ENCODE measurements around the gene SGSH. TPM values are rescaled to one million over a fixed set of nuclear protein-coding genes. Genes with fewer than 3 reads are reported as not detected.

The SGSH gene
- total RNA-seq, 1 experiment from 2014 or later = 13.6 TPM

DNA sequence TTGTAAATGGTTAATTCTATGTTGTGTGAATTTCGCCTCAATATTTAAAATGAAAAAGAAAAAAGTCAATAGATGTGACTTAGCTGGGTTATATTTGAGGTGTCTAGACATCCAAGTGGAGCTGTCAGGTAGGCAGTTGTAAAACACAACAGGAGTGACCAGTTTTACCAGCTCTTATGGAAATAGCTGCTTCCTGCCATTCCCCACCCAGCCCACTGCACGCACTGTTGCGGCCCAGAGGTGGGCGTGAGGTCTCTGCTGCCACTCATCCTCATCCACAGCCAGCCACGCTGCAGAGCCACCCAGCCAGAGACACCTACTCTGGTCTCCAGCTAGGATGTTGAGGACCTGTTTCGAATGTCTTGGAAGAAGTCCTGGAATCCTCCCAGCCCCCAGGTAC, 53.7 kb downstream of the SGSH start:
- Histone ChIP-seq H3K9me2 (replicated peaks; ENCODE audit: insufficient read depth, low read length) (no peaks in the 10 kb centered on the region), H2AFZ (ENCODE audit: low read length) (no peak overlapping the region), H3K4me3 (ENCODE audit: low read length) (no peak overlapping the region), H3K27me3 (ENCODE audit: low read length) (no peaks in the 10 kb centered on the region), H3K4me1 (ENCODE audit: low read length) (no peaks in the 10 kb centered on the region), H3K4me2 (ENCODE audit: low read depth, low read length, poor library complexity, severe bottlenecking) (no peak overlapping the region), H4K20me1 (ENCODE audit: insufficient read depth, low read depth, low read length) (no peaks in the 10 kb centered on the region), H3K27ac (ENCODE audit: low read length) (no peak overlapping the region), H3K9ac (ENCODE audit: low read length) (no peak overlapping the region), H3K9me3 (ENCODE audit: low read length) (no peaks in the 10 kb centered on the region), H3K79me2 (ENCODE audit: low read length) (no peaks in the 10 kb centered on the region), H3K36me3 (ENCODE audit: insufficient read depth, low read length) (no peaks in the 10 kb centered on the region)
- no peak for DNase-seq

DNA sequence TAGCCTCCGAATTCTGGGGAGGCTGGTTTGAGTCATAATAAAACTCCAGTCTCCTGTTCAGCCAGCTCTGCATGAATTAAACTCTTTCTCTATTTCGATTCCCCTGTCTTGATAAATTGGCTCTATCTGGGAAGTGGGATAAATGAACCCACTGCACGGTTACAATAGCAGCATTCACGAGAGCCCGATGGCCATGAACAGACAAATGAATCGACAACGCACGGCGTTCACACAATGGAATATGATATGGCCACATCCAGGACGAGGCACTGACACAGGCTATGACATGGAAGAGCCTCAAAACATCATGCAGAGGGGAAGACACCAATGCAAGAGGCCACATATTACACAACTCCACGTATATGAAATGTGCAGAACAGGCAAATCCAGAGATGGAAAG, 55.9 kb downstream of the SGSH start:
- Histone ChIP-seq H3K4me3 (ENCODE audit: low read length) (no peak overlapping the region), H3K36me3 (ENCODE audit: insufficient read depth, low read length) (no peaks in the 10 kb centered on the region), H2AFZ (ENCODE audit: low read length) (no peak overlapping the region), H3K9ac (ENCODE audit: low read length) (no peak overlapping the region), H4K20me1 (ENCODE audit: insufficient read depth, low read depth, low read length) (no peaks in the 10 kb centered on the region), H3K4me2 (ENCODE audit: low read depth, low read length, poor library complexity, severe bottlenecking) (no peak overlapping the region), H3K4me1 (ENCODE audit: low read length) (no peaks in the 10 kb centered on the region), H3K9me3 (ENCODE audit: low read length) (no peaks in the 10 kb centered on the region), H3K9me2 (replicated peaks; ENCODE audit: insufficient read depth, low read length) (no peaks in the 10 kb centered on the region), H3K27me3 (ENCODE audit: low read length) (no peaks in the 10 kb centered on the region), H3K27ac (ENCODE audit: low read length) (no peak overlapping the region), H3K79me2 (ENCODE audit: low read length) (no peaks in the 10 kb centered on the region)
- no peak for DNase-seq

DNA sequence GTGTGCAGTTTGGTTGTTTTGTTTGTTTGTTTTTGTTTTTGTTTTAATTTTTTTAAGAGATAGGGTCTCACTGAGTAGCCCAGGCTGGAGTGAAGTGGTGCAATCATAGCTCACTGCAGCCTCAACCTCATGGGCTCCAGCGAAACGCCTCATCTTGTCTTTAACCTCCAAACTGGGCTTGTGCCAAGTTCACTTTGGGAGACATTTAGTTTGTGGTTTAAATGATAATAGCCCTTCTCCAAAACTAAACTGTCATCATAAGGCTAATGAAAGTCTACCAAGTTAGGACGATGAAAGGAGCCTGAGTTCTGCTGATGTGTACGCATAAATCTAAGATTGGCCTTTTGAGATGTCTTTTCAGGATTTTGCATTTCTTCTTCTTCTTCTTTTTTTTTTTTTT, 56.8 kb downstream of the SGSH start:
- H2AFZ ChIP-seq (ENCODE audit: low read length) = no peak overlapping the region
- no peaks in the 10 kb centered on the region for H3K9me2 ChIP-seq (replicated peaks; ENCODE audit: insufficient read depth, low read length)
- no peaks in the 10 kb centered on the region for H3K79me2 ChIP-seq (ENCODE audit: low read length)
- no peaks in the 10 kb centered on the region for H3K27me3 ChIP-seq (ENCODE audit: low read length)
- no peaks in the 10 kb centered on the region for H3K36me3 ChIP-seq (ENCODE audit: insufficient read depth, low read length)
- H3K27ac ChIP-seq (ENCODE audit: low read length) = no peak overlapping the region
- DNase-seq = no peak
- no peaks in the 10 kb centered on the region for H3K4me1 ChIP-seq (ENCODE audit: low read length)
- H3K9ac ChIP-seq (ENCODE audit: low read length) = no peak overlapping the region
- H4K20me1 ChIP-seq (ENCODE audit: insufficient read depth, low read depth, low read length) = no peaks in the 10 kb centered on the region
- no peaks in the 10 kb centered on the region for H3K9me3 ChIP-seq (ENCODE audit: low read length)
- H3K4me2 ChIP-seq (ENCODE audit: low read depth, low read length, poor library complexity, severe bottlenecking) = no peak overlapping the region
- no peak overlapping the region for H3K4me3 ChIP-seq (ENCODE audit: low read length)

DNA sequence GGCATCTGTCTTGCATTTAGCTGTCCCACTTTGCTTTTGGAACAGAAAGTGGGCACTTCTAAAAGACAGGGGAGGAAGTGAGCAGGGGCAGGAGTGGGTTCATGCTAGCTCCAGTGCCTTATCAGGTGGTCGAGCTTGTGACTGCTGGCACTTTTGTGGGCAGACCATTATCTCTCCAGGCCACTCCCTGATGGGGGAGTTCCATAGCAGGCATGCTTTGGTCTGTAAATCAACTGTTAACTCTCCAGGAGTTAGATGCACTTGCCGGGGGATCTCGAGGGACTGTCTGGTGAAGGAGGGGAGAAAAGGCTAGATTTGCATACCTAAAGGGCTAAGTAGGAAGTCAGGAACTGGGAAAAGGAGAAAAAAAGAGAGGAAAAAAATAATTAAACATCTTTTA, 59.6 kb downstream of the SGSH start:
- DNase-seq = no peak
- H3K4me1 ChIP-seq (ENCODE audit: low read length) = no peaks in the 10 kb centered on the region
- H3K36me3 ChIP-seq (ENCODE audit: insufficient read depth, low read length) = no peaks in the 10 kb centered on the region
- H3K27me3 ChIP-seq (ENCODE audit: low read length) = no peaks in the 10 kb centered on the region
- H3K9me3 ChIP-seq (ENCODE audit: low read length) = 0 out of 2 replicates have a peak, but pooled peaks cover 5% of the 10 kb centered on the region
- H3K27ac ChIP-seq (ENCODE audit: low read length) = no peak overlapping the region
- H3K4me2 ChIP-seq (ENCODE audit: low read depth, low read length, poor library complexity, severe bottlenecking) = no peak overlapping the region
- H3K4me3 ChIP-seq (ENCODE audit: low read length) = no peak overlapping the region
- H4K20me1 ChIP-seq (ENCODE audit: insufficient read depth, low read depth, low read length) = no peaks in the 10 kb centered on the region
- H2AFZ ChIP-seq (ENCODE audit: low read length) = no peak overlapping the region
- no peaks in the 10 kb centered on the region for H3K79me2 ChIP-seq (ENCODE audit: low read length)
- H3K9me2 ChIP-seq (replicated peaks; ENCODE audit: insufficient read depth, low read length) = no peaks in the 10 kb centered on the region
- H3K9ac ChIP-seq (ENCODE audit: low read length) = no peak overlapping the region

Other genes starting within 250 kb of the SGSH start
- 0.22 and 1.9 TPM in 2 replicates for gene TBC1D16, start 184.5 kb downstream of the SGSH start, total RNA-seq (2014; rRNA removed; shearing (Covaris generic); ENCODE audit: low replicate concordance)
- gene CCDC40, start 183.7 kb downstream of the SGSH start, total RNA-seq (2014; rRNA removed; shearing (Covaris generic); ENCODE audit: low replicate concordance) = not detected in 2 replicates
- 4.3 and 6.2 TPM in 2 replicates for gene GAA, start 118.8 kb downstream of the SGSH start, total RNA-seq (2014; rRNA removed; shearing (Covaris generic); ENCODE audit: low replicate concordance)
- 90.7 and 93.8 TPM in 2 replicates for gene EIF4A3, start 73.2 kb downstream of the SGSH start, total RNA-seq (2014; rRNA removed; shearing (Covaris generic); ENCODE audit: low replicate concordance)
- gene CARD14, start 50.3 kb downstream of the SGSH start, total RNA-seq (2014; rRNA removed; shearing (Covaris generic); ENCODE audit: low replicate concordance) = 0.07 TPM in 1 of 2 replicates, not detected in the other
- 7.4 and 8.1 TPM in 2 replicates for gene SLC26A11, start 94 bp upstream of the SGSH start, total RNA-seq (2014; rRNA removed; shearing (Covaris generic); ENCODE audit: low replicate concordance)
- 15.0 and 27.1 TPM in 2 replicates for gene RNF213, start 40.5 kb upstream of the SGSH start, total RNA-seq (2014; rRNA removed; shearing (Covaris generic); ENCODE audit: low replicate concordance)
- 11.4 and 22.7 TPM in 2 replicates for gene ENDOV, start 194.8 kb upstream of the SGSH start, total RNA-seq (2014; rRNA removed; shearing (Covaris generic); ENCODE audit: low replicate concordance)